Activated CD8-positive, alpha-beta T cell treated with anti-CD3 and anti-CD28 coated beads for 36 hours (primary cell): ENCODE results near the gene CDKAL1. TPM values are rescaled to one million over a fixed set of nuclear protein-coding genes. Genes with fewer than 3 reads are reported as not detected.
"Not testable (repeated sequence)": the region's sequence is repeated elsewhere in the genome, so short reads cannot be mapped to it uniquely, and the experiment has no call there.

Experiments used
- ATAC-seq: fragments of 200-7000 bp; cut with Tn5 transposase; one replicate; pipeline ENCODE4 v1.10.0; 2021; ENCODE audit warnings: mild to moderate bottlenecking, moderate library complexity
- CTCF ChIA-PET: fragments of 350-600 bp; sonication (Branson Sonifier 250); formaldehyde crosslinking; loops from one replicate; lab custom pipeline; 2021; ENCODE audit warnings: antibody characterized with exemption; lab: Charles Lee
- POLR2A ChIA-PET: fragments of 350-600 bp; sonication (Branson Sonifier 250); formaldehyde crosslinking; loops from one replicate; lab custom pipeline; 2021; ENCODE audit warnings: antibody characterized with exemption; lab: Charles Lee
- DNase-seq: peaks from one replicate; pipeline ENCODE4 v3.0.0-alpha.2; 2020
- H3K27ac Mint-ChIP-seq: one replicate; pipeline ENCODE4 v1.8.0; 2021; ENCODE audit warnings: mild to moderate bottlenecking, mixed read lengths
- H3K27me3 Mint-ChIP-seq: one replicate; pipeline ENCODE4 v1.8.0; 2021; ENCODE audit warnings: mixed read lengths
- H3K36me3 Mint-ChIP-seq: one replicate; pipeline ENCODE4 v1.8.0; 2021; ENCODE audit warnings: low read depth, mixed read lengths
- H3K4me1 Mint-ChIP-seq: one replicate; pipeline ENCODE4 v1.8.0; 2021; ENCODE audit warnings: low read depth, mixed read lengths
- H3K4me3 Mint-ChIP-seq: one replicate; pipeline ENCODE4 v1.8.0; 2021; ENCODE audit warnings: mild to moderate bottlenecking, moderate library complexity, mixed read lengths
- H3K9me3 Mint-ChIP-seq: one replicate; pipeline ENCODE4 v1.8.0; 2021; ENCODE audit warnings: mixed read lengths
- CTCF ChIP-seq: fragments of 200-600 bp; IDR thresholded peaks from one replicate; pipeline ENCODE4 v1.8.0; 2022; ENCODE audit warnings: antibody characterized with exemption, mild to moderate bottlenecking
- intact Hi-C: fragments of 100-400 bp; cut with micrococcal nuclease; formaldehyde crosslinking; loops from one replicate; pipeline ENCODE4 v1.10.0; 2022
- total RNA-seq, 2 experiments: library from RNA; stranded (reverse); gene quantifications; one replicate each; pipeline ENCODE4 v1.2.3, GENCODE V29; 2021

CDKAL1 gene
- total RNA-seq, 2 experiments from 2014 or later: 21.6 to 23.6 TPM

- no peak overlapping the region for H3K27ac Mint-ChIP-seq
- ChIA-PET POLR2A (no interaction called here), CTCF (no interaction called here)
- peaks cover 2% of the 10 kb centered on the region for H3K9me3 Mint-ChIP-seq
- H3K4me3 Mint-ChIP-seq: no peak overlapping the region
- intact Hi-C loops: no loop called here
- TF ChIP-seq CTCF: no peak
- no peaks in the 10 kb centered on the region for H3K27me3 Mint-ChIP-seq
- peaks cover 30% of the 10 kb centered on the region for H3K36me3 Mint-ChIP-seq
- DNase-seq (no peak), ATAC-seq (no peak)
- no peaks in the 10 kb centered on the region for H3K4me1 Mint-ChIP-seq
These were observed 221.4 kb downstream of the CDKAL1 start for GRCh38 chr6:20755631-20756030.

GRCh38 chr6:20756584-20757147, 222.4 kb downstream of the CDKAL1 start:
- CTCF ChIA-PET, H3K4me3 Mint-ChIP-seq, H3K27me3 Mint-ChIP-seq, POLR2A ChIA-PET, DNase-seq, H3K9me3 Mint-ChIP-seq, ATAC-seq, H3K27ac Mint-ChIP-seq, intact Hi-C loops, H3K4me1 Mint-ChIP-seq: not testable (repeated sequence)
- peaks cover 30% of the 10 kb centered on the region for H3K36me3 Mint-ChIP-seq

- ChIA-PET CTCF (no interaction called here), POLR2A (no interaction called here)
- Mint-ChIP-seq H3K9me3 (peaks cover 2% of the 10 kb centered on the region), H3K27ac (no peak overlapping the region), H3K36me3 (peaks cover 30% of the 10 kb centered on the region), H3K27me3 (no peaks in the 10 kb centered on the region), H3K4me3 (no peak overlapping the region), H3K4me1 (no peaks in the 10 kb centered on the region)
- DNase-seq: no peak
- TF ChIP-seq CTCF: no peak
- intact Hi-C loops: no loop called here
- ATAC-seq: no peak
These were observed 223.5 kb downstream of the CDKAL1 start for GRCh38 chr6:20757761-20758160.

GRCh38 chr6:20763296-20763695, 229.0 kb downstream of the CDKAL1 start:
- H3K36me3 Mint-ChIP-seq: peaks cover 5% of the 10 kb centered on the region
- POLR2A ChIA-PET: interaction anchor here (0.6 kb wide), 1 partner anchor 781 kb away, joined by 3 read pairs; no protein-coding TSS in a partner anchor
- intact Hi-C loops: no loop called here
- H3K27me3 Mint-ChIP-seq: no peaks in the 10 kb centered on the region
- no peaks in the 10 kb centered on the region for H3K9me3 Mint-ChIP-seq
- no peak overlapping the region for H3K4me3 Mint-ChIP-seq
- H3K27ac Mint-ChIP-seq: no peak overlapping the region
- TF ChIP-seq CTCF: no peak
- ATAC-seq (no peak), DNase-seq (no peak)
- no peaks in the 10 kb centered on the region for H3K4me1 Mint-ChIP-seq
- CTCF ChIA-PET: no interaction called here

GRCh38 chr6:20769631-20770030, 235.4 kb downstream of the CDKAL1 start:
- no peak for ATAC-seq
- H3K36me3 Mint-ChIP-seq: peaks cover 4% of the 10 kb centered on the region
- no peak overlapping the region for H3K4me3 Mint-ChIP-seq
- H3K27ac Mint-ChIP-seq: no peak overlapping the region
- H3K9me3 Mint-ChIP-seq: no peaks in the 10 kb centered on the region
- ChIA-PET POLR2A (no interaction called here), CTCF (no interaction called here)
- H3K27me3 Mint-ChIP-seq: no peaks in the 10 kb centered on the region
- no peak for TF ChIP-seq CTCF
- intact Hi-C loops: no loop called here
- no peaks in the 10 kb centered on the region for H3K4me1 Mint-ChIP-seq
- DNase-seq: no peak
